Measurements from ENCODE around the gene ELMO3.

ELMO3 gene

DNA sequence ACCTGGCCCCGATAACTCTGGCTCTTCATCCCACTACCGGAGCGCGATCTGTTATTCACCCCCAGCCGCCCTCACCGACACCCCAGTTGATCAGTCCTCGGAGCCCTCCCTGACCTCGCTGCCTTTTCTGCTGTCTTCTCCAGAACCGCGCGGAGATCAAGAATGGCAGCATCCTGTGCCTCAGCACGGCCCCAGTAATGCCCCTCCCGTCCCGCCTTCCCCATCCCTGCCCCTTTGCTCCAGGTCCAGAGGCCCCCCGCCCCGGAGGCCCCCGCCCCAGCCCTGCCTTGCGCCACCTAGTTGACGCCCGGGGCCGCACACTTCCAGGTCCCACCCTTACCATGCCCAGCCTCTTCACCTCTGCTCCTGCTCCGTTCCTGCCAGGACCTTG is 872 bp downstream of the ELMO3 start:
- H3K4me3 ChIP-seq (ENCODE audit: low read depth, low read length), result no peak overlapping the region
- TF ChIP-seq, protein P1, sequence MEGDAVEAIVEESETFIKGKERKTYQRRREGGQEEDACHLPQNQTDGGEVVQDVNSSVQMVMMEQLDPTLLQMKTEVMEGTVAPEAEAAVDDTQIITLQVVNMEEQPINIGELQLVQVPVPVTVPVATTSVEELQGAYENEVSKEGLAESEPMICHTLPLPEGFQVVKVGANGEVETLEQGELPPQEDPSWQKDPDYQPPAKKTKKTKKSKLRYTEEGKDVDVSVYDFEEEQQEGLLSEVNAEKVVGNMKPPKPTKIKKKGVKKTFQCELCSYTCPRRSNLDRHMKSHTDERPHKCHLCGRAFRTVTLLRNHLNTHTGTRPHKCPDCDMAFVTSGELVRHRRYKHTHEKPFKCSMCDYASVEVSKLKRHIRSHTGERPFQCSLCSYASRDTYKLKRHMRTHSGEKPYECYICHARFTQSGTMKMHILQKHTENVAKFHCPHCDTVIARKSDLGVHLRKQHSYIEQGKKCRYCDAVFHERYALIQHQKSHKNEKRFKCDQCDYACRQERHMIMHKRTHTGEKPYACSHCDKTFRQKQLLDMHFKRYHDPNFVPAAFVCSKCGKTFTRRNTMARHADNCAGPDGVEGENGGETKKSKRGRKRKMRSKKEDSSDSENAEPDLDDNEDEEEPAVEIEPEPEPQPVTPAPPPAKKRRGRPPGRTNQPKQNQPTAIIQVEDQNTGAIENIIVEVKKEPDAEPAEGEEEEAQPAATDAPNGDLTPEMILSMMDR (conservative IDR thresholded peaks at IDR 0.05; ENCODE audit: low read depth, low read length), result no peak
- no peak for DNase-seq (ENCODE audit: low read depth)

DNA sequence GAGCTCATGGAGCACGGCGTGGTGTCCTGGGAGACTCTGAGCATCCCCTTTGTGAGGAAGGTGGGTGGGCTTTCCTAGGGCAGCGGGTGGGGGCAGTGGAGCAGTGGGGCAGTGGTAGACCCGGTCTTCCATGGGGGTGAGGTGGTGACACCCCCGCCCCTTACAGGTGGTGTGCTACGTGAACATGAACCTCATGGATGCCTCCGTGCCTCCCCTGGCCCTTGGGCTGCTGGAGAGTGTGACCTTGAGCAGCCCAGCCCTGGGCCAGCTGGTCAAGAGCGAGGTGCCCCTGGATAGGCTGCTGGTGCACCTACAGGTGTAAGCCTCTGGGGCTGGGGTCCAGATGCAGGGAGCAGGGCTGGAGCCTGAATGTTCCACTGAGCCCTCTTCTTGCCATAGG is 1.6 kb downstream of the ELMO3 start:
- TF ChIP-seq, protein P1 (conservative IDR thresholded peaks at IDR 0.05; ENCODE audit: low read depth, low read length), result no peak
- H3K4me3 ChIP-seq (ENCODE audit: low read depth, low read length), result no peak overlapping the region
- no peak for DNase-seq (ENCODE audit: low read depth)

DNA sequence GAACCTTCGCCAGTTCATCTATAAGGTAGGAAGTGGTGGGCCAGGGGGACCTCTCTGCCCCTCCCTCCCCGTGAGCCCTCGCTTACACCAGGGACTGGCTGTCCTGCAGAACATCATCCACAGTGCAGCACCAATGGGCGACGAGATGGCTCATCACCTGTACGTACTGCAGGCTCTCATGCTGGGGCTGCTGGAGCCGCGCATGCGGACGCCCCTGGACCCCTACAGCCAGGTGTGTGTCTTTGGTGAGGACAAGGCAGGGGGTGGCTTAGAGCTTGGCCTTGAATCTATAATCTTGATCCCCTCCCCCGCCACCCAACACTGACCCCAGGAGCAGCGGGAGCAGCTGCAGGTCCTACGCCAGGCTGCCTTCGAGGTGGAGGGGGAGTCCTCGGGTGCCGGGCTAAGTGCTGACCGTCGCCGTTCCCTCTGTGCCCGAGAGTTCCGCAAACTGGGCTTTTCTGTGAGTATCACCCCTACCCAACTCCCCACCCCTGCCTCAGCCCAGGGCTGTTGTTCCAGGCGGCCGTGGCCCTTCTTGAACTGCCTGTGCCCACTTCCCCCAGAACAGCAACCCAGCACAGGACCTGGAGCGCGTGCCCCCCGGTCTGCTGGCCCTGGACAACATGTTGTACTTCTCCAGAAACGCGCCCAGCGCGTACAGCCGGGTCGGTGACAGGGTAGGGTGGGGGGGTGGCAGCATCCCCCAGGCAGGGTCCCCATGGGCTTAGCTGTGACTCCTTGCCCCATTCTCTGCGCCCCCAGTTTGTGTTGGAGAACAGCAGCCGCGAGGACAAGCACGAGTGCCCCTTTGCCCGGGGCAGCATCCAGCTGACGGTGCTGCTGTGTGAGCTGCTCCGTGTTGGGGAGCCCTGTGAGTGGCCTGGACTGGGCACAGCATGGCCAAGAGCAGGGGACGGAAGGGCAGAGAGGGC is 2.7 kb downstream of the ELMO3 start:
- H3K4me3 ChIP-seq (ENCODE audit: low read depth, low read length), result no peak overlapping the region
- no peak for DNase-seq (ENCODE audit: low read depth)
- TF ChIP-seq, protein P1 (conservative IDR thresholded peaks at IDR 0.05; ENCODE audit: low read depth, low read length), result no peak

DNA sequence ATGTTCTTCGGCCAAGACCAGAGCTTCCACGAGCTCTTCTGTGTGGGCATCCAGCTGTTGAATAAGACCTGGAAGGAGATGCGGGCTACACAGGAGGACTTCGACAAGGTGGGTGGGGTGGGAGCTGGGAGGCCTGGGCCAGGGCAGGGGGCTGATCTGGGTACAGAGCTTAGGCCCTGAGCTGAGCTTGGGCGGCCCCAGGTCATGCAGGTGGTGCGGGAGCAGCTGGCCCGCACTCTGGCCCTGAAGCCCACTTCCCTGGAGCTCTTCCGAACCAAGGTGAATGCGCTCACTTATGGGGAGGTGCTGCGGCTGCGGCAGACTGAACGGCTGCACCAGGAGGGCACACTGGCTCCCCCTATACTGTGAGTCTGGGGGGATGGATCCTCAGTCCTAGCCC is 3.5 kb downstream of the ELMO3 start:
- H3K4me3 ChIP-seq (ENCODE audit: low read depth, low read length), result no peak overlapping the region
- DNase-seq (ENCODE audit: low read depth), result no peak
- TF ChIP-seq, protein P1 (conservative IDR thresholded peaks at IDR 0.05; ENCODE audit: low read depth, low read length), result no peak

DNA sequence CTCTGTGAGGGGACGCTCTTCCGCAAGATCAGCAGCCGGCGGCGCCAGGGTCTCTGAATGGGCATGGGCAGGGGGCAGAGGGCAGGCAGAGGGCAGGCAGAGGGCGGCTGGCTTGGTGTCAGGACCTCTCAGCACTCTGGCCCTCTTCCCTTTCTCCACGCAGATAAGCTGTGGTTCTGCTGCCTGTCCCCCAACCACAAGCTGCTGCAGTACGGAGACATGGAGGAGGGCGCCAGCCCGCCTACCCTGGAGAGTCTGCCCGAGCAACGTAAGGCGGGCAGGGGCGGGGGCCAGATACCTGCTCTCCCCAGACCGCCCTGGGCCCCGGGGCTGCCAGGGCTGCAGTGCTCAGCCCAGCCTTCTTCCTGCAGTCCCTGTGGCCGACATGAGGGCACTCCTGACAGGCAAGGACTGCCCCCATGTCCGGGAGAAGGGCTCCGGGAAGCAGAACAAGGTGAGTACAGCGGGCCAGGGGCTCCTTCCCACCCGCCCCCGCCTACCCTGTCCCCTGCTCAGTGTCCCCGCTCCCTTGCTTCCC is 4.1 kb downstream of the ELMO3 start:
- H3K4me3 ChIP-seq (ENCODE audit: low read depth, low read length), result no peak overlapping the region
- no peak for DNase-seq (ENCODE audit: low read depth)
- TF ChIP-seq, protein P1 (conservative IDR thresholded peaks at IDR 0.05; ENCODE audit: low read depth, low read length), result no peak

DNA sequence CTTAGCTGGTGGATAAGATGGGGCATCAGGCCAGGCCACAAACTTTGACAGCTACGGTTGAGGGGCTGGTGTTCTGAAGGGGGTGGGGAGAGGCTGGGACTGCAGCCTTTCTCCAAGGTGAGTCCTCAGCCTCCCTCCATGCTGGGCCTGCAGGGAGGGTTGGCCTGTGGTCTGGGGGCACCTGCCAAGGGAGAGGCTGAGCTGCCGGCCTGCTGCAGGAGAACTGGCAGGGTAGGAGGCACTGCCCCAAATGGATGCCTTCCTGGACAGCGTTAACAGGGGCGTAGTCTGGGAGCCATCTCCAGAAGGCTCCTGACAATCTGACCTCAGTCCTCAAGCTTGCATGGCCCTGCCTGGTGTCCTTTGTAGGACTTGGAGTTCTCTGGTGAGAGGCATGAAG is 5.1 kb downstream of the ELMO3 start:
- no peak overlapping the region for H3K4me3 ChIP-seq (ENCODE audit: low read depth, low read length)
- DNase-seq (ENCODE audit: low read depth), result no peak
- TF ChIP-seq, protein P1 (conservative IDR thresholded peaks at IDR 0.05; ENCODE audit: low read depth, low read length), result no peak
